ENCODE measurements around the gene HSPA1A. TPM values are rescaled to one million over a fixed set of nuclear protein-coding genes. Genes with fewer than 3 reads are reported as not detected.
A peak's percentile ranks its signal among the peaks of the same experiment; 100 is the strongest.
"Not testable (repeated sequence)": the region's sequence is repeated elsewhere in the genome, so short reads cannot be mapped to it uniquely, and the experiment has no call there.

Gene HSPA1A
- total and polyA plus RNA-seq, 5 donors: 167 to 328 (median 286) TPM

GRCh38 chr6:31859923-31860322, 44.6 kb downstream of the HSPA1A start:
- Histone ChIP-seq H3K4me1 (ENCODE audit: control insufficient read depth, insufficient read depth, low read length) (peaks cover 2% of the 10 kb centered on the region), H3K27ac (ENCODE audit: low read length) (no peak overlapping the region), H3K27me3 (ENCODE audit: control insufficient read depth, insufficient read depth) (no peaks in the 10 kb centered on the region), H3K9me3 (ENCODE audit: control insufficient read depth, low read length) (no peaks in the 10 kb centered on the region), H3K4me3 (ENCODE audit: low read length) (no peak overlapping the region)
- intact Hi-C loops (cut with DNase I): loop anchor here in 1 of 4 donors (10.0 kb wide), 1 partner anchor 175 kb away; the partner anchor contains the start of gene LY6G5C
- no peak for ATAC-seq
- 91% methylated on average over 11 of the region's 11 CpGs for WGBS
- DNase-seq: peak in 1 of 3 donors; percentile 34

GRCh38 chr6:31860349-31860748, 45.0 kb downstream of the HSPA1A start:
- no peaks in the 10 kb centered on the region for H3K27me3 ChIP-seq (ENCODE audit: control insufficient read depth, insufficient read depth)
- DNase-seq (peak in 1 of 3 donors; percentile 30), ATAC-seq (no peak)
- H3K4me1 ChIP-seq (ENCODE audit: control insufficient read depth, insufficient read depth, low read length): peaks cover 2% of the 10 kb centered on the region
- no peak overlapping the region for H3K27ac ChIP-seq (ENCODE audit: low read length)
- H3K4me3 ChIP-seq (ENCODE audit: low read length): no peak overlapping the region
- intact Hi-C loops (cut with DNase I): loop anchor here in 1 of 4 donors (10.0 kb wide), 1 partner anchor 176 kb away; the partner anchor contains the start of gene LY6G5C
- no peaks in the 10 kb centered on the region for H3K9me3 ChIP-seq (ENCODE audit: control insufficient read depth, low read length)
- WGBS: 93% methylated on average over 13 of the region's 13 CpGs

- Histone ChIP-seq H3K27ac (ENCODE audit: low read length) (no peak overlapping the region), H3K9me3 (ENCODE audit: control insufficient read depth, low read length) (no peaks in the 10 kb centered on the region), H3K4me1 (ENCODE audit: control insufficient read depth, insufficient read depth, low read length) (peaks cover 2% of the 10 kb centered on the region), H3K27me3 (ENCODE audit: control insufficient read depth, insufficient read depth) (no peaks in the 10 kb centered on the region), H3K4me3 (ENCODE audit: low read length) (no peak overlapping the region)
- ATAC-seq: no peak
- intact Hi-C loops (cut with DNase I): loop anchor here in 1 of 4 donors (10.0 kb wide), 1 partner anchor 176 kb away; the partner anchor contains the start of gene LY6G5C
- 93% methylated on average over 7 of the region's 7 CpGs for WGBS
- DNase-seq: peak in 1 of 3 donors; percentile 32
Measured at GRCh38 chr6:31861150-31861549, 45.8 kb downstream of the HSPA1A start.

GRCh38 chr6:31861919-31862343, 46.6 kb downstream of the HSPA1A start:
- H3K9me3 ChIP-seq (ENCODE audit: control insufficient read depth, low read length): no peaks in the 10 kb centered on the region
- peak overlapping the region; percentile 85 for H3K4me3 ChIP-seq (ENCODE audit: low read length)
- peaks cover 2% of the 10 kb centered on the region for H3K4me1 ChIP-seq (ENCODE audit: control insufficient read depth, insufficient read depth, low read length)
- WGBS: 39% methylated on average over 17 of the region's 17 CpGs
- H3K27me3 ChIP-seq (ENCODE audit: control insufficient read depth, insufficient read depth): no peaks in the 10 kb centered on the region
- peak in 1 of 3 donors; percentile 65 for DNase-seq
- no peak overlapping the region for H3K27ac ChIP-seq (ENCODE audit: low read length)
- ATAC-seq: no peak
- intact Hi-C loops (cut with DNase I): loop anchor here in 1 of 4 donors (10.0 kb wide), 1 partner anchor 177 kb away; the partner anchor contains the start of gene LY6G5C

- DNase-seq (peak; percentile 100), ATAC-seq (peak; percentile 98)
- under 1% methylated on average over 64 of the region's 64 CpGs for WGBS
- intact Hi-C loops (cut with DNase I): loop anchor here in 1 of 4 donors (10.0 kb wide), 1 partner anchor 178 kb away; the partner anchor contains the start of gene LY6G5C
- no peaks in the 10 kb centered on the region for H3K27me3 ChIP-seq (ENCODE audit: control insufficient read depth, insufficient read depth)
- peak within 1 kb of the TSS; percentile 86 for H3K27ac ChIP-seq (ENCODE audit: low read length)
- H3K4me1 ChIP-seq (ENCODE audit: control insufficient read depth, insufficient read depth, low read length): peaks cover 2% of the 10 kb centered on the region
- no peaks in the 10 kb centered on the region for H3K9me3 ChIP-seq (ENCODE audit: control insufficient read depth, low read length)
- peak within 1 kb of the TSS; percentile 85 for H3K4me3 ChIP-seq (ENCODE audit: low read length)
Measured at GRCh38 chr6:31862344-31863235, 47.2 kb downstream of the HSPA1A start, which contains the start of gene NEU1. Gene NEU1 (minus strand): TSS chr6:31862821. CDS start chr6:31862776, 45 bp downstream.

- intact Hi-C loops (cut with DNase I): loop anchor here in 1 of 4 donors (10.0 kb wide), 1 partner anchor 179 kb away; the partner anchor contains the start of gene LY6G5C
- H3K27ac ChIP-seq (ENCODE audit: low read length); H3K4me1 ChIP-seq (ENCODE audit: control insufficient read depth, insufficient read depth, low read length); ATAC-seq; H3K9me3 ChIP-seq (ENCODE audit: control insufficient read depth, low read length); H3K27me3 ChIP-seq (ENCODE audit: control insufficient read depth, insufficient read depth): not testable (repeated sequence)
- WGBS: 14% methylated on average over 16 of the region's 16 CpGs
- peak in 1 of 3 donors; percentile 54 for DNase-seq
- peak overlapping the region; percentile 46 for H3K4me3 ChIP-seq (ENCODE audit: low read length)
Measured at GRCh38 chr6:31864123-31864562, 48.8 kb downstream of the HSPA1A start.

- ATAC-seq (no peak), DNase-seq (peak in 2 of 3 donors; percentile 26 to 28)
- intact Hi-C loops (cut with DNase I): loop anchor here in 1 of 4 donors (10.0 kb wide), 1 partner anchor 180 kb away; the partner anchor contains the start of gene LY6G5C
- peaks cover 2% of the 10 kb centered on the region for H3K4me1 ChIP-seq (ENCODE audit: control insufficient read depth, insufficient read depth, low read length)
- WGBS: 85% methylated on average over 8 of the region's 8 CpGs
- no peaks in the 10 kb centered on the region for H3K9me3 ChIP-seq (ENCODE audit: control insufficient read depth, low read length)
- no peaks in the 10 kb centered on the region for H3K27me3 ChIP-seq (ENCODE audit: control insufficient read depth, insufficient read depth)
- no peak overlapping the region for H3K27ac ChIP-seq (ENCODE audit: low read length)
- no peak overlapping the region for H3K4me3 ChIP-seq (ENCODE audit: low read length)
Measured at GRCh38 chr6:31864818-31865204, 49.5 kb downstream of the HSPA1A start.

- WGBS: 79% methylated on average over 21 of the region's 21 CpGs
- H3K27me3 ChIP-seq (ENCODE audit: control insufficient read depth, insufficient read depth): no peaks in the 10 kb centered on the region
- H3K4me1 ChIP-seq (ENCODE audit: control insufficient read depth, insufficient read depth, low read length): peaks cover 2% of the 10 kb centered on the region
- no peak overlapping the region for H3K4me3 ChIP-seq (ENCODE audit: low read length)
- H3K27ac ChIP-seq (ENCODE audit: low read length): no peak overlapping the region
- H3K9me3 ChIP-seq (ENCODE audit: control insufficient read depth, low read length): no peaks in the 10 kb centered on the region
- peak in 2 of 3 donors; percentile 27 to 30 for DNase-seq
- ATAC-seq: no peak
- intact Hi-C loops (cut with DNase I): loop anchor here in 1 of 4 donors (10.0 kb wide), 1 partner anchor 181 kb away; the partner anchor contains the start of gene LY6G5C
Measured at GRCh38 chr6:31865205-31866118, 50.1 kb downstream of the HSPA1A start.

Measured in right cardiac atrium (tissue), 5 donors.